IPS-NIHi7 (cell line): Measurements from ENCODE around the gene CLNK.

ENCODE experiments used
- DNase-seq: peaks from one replicate; pipeline ENCODE4 v3.0.0; 2012; ENCODE audit warnings: mixed read lengths; ENCODE audit errors: extremely low spot score

CLNK gene

GRCh38 chr4:10701702-10702460, 17.3 kb upstream of the CLNK start:
- DNase-seq: no peak

GRCh38 chr4:10701161-10701560, 16.6 kb upstream of the CLNK start:
- no peak for DNase-seq

GRCh38 chr4:10698172-10698571, 13.6 kb upstream of the CLNK start:
- DNase-seq: no peak

GRCh38 chr4:10697086-10697485, 12.5 kb upstream of the CLNK start:
- no peak for DNase-seq

- DNase-seq: no peak
Measured at GRCh38 chr4:10696253-10696652, 11.7 kb upstream of the CLNK start.

GRCh38 chr4:10694828-10695209, 10.3 kb upstream of the CLNK start:
- no peak for DNase-seq

- no peak for DNase-seq
Measured at GRCh38 chr4:10694151-10694827, 9.7 kb upstream of the CLNK start.

- DNase-seq: no peak
Measured at GRCh38 chr4:10691651-10692050, 7.1 kb upstream of the CLNK start.

GRCh38 chr4:10690185-10690907, 5.8 kb upstream of the CLNK start:
- no peak for DNase-seq

GRCh38 chr4:10688846-10689245, 4.3 kb upstream of the CLNK start:
- no peak for DNase-seq

- DNase-seq: no peak
Measured at GRCh38 chr4:10688022-10688421, 3.5 kb upstream of the CLNK start.

GRCh38 chr4:10687526-10687925, 3.0 kb upstream of the CLNK start:
- DNase-seq: no peak

GRCh38 chr4:10682397-10682796, 2.2 kb downstream of the CLNK start:
- no peak for DNase-seq

- DNase-seq: no peak
Measured at GRCh38 chr4:10677796-10678497, 6.6 kb downstream of the CLNK start.

- DNase-seq: no peak
Measured at GRCh38 chr4:10673817-10674369, 10.7 kb downstream of the CLNK start.

- DNase-seq: no peak
Measured at GRCh38 chr4:10672379-10672778, 12.2 kb downstream of the CLNK start.

- DNase-seq: no peak
Measured at GRCh38 chr4:10671799-10672198, 12.8 kb downstream of the CLNK start.

- no peak for DNase-seq
Measured at GRCh38 chr4:10671366-10671765, 13.2 kb downstream of the CLNK start.

- DNase-seq: no peak
Measured at GRCh38 chr4:10670321-10670720, 14.2 kb downstream of the CLNK start.

GRCh38 chr4:10667701-10668326, 16.8 kb downstream of the CLNK start:
- no peak for DNase-seq

- DNase-seq: no peak
Measured at GRCh38 chr4:10666616-10667015, 18.0 kb downstream of the CLNK start.
